ENCODE data around the gene OTOP2.

Gene OTOP2

DNA sequence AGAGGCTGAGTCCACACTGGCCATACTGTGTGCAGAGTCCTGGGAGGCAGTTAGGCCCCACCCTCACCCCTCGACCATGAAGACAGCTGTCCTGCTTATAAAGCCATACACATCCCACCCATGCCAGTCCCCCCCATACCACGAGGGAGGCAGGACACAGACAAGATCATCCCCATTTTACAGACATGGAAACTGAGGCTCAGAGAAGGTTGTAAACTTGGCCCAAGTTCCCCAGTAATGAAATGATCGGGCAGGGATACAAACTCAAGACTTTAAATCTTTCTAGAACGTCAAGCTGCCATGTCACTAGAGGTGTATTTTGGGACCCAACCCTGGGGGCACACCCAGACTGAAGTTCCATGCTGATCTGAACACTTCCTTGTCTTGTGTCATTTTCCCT is 32.0 kb downstream of the OTOP2 start:
- Histone ChIP-seq H3K79me2 (ENCODE audit: control insufficient read depth, low read length) (no peaks in the 10 kb centered on the region), H3K27ac (ENCODE audit: low read depth, low read length) (no peak overlapping the region), H3K36me3 (ENCODE audit: control insufficient read depth, low read length) (no peaks in the 10 kb centered on the region), H3F3A (ENCODE audit: control insufficient read depth, insufficient read depth) (no peaks in the 10 kb centered on the region), H3K4me1 (ENCODE audit: control insufficient read depth, low read length) (peaks cover 7% of the 10 kb centered on the region), H3K4me2 (ENCODE audit: low read length) (no peak overlapping the region), H3K27me3 (ENCODE audit: control insufficient read depth, low read length) (0 out of 2 replicates have a peak, but pooled peaks cover 2% of the 10 kb centered on the region), H3K9me3 (ENCODE audit: control insufficient read depth, insufficient read depth, low read length) (no peaks in the 10 kb centered on the region), H3K4me3 (ENCODE audit: low read length) (no peak overlapping the region), H3K9me2 (replicated peaks; ENCODE audit: control insufficient read depth, low read length) (no peaks in the 10 kb centered on the region), H4K20me1 (ENCODE audit: control insufficient read depth, insufficient read depth, low read depth, low read length) (no peaks in the 10 kb centered on the region)
- TF ChIP-seq EZH2phosphoT487 (IDR thresholded peaks at IDR 0.05; ENCODE audit: borderline replicate concordance, low read length) = no peak
- TF ChIP-seq, protein P1, sequence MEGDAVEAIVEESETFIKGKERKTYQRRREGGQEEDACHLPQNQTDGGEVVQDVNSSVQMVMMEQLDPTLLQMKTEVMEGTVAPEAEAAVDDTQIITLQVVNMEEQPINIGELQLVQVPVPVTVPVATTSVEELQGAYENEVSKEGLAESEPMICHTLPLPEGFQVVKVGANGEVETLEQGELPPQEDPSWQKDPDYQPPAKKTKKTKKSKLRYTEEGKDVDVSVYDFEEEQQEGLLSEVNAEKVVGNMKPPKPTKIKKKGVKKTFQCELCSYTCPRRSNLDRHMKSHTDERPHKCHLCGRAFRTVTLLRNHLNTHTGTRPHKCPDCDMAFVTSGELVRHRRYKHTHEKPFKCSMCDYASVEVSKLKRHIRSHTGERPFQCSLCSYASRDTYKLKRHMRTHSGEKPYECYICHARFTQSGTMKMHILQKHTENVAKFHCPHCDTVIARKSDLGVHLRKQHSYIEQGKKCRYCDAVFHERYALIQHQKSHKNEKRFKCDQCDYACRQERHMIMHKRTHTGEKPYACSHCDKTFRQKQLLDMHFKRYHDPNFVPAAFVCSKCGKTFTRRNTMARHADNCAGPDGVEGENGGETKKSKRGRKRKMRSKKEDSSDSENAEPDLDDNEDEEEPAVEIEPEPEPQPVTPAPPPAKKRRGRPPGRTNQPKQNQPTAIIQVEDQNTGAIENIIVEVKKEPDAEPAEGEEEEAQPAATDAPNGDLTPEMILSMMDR (IDR thresholded peaks at IDR 0.05; ENCODE audit: low read depth, low read length, poor library complexity, severe bottlenecking) = no peak

DNA sequence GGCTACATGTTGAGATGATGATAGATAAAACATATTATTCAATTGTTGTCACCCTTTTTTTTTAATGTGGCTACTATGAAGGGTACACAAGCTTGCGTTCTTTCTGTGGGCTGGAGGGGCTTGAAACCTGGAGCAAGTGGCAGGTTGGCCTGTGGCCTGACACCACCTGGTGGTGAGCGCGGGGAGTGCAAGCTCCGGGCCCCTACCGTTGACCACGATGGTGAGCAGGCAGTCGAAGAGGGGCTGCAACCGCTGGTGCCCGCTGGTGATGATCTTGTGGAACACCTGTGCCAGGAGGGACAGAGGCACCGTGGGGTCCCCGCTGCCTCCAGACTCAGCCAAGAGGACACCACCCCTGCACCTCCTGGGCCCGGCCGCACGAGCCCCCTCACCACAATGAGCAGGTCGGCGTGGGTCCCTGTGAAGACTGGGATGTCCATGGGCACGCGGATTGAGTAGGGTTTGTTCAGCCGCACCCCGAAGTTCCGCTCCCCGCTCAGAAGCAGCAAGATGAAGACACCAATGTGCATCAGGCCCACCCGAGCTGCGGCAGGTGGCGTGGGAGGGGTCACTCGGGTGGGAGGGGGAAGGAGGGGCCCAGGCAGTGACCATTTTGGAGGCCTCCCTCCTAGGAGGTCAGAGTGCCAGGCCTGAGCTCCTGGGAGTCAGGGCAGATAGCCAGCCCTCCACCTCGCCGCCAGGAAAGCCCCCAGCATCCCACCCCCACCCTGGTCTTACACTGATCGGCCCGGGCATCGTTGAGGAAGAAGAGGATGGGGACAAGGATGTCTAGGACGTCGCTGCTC is 34.1 kb downstream of the OTOP2 start:
- Histone ChIP-seq H3K4me3 (ENCODE audit: low read length) (no peak overlapping the region), H3K36me3 (ENCODE audit: control insufficient read depth, low read length) (no peaks in the 10 kb centered on the region), H3K9me2 (replicated peaks; ENCODE audit: control insufficient read depth, low read length) (no peaks in the 10 kb centered on the region), H3K9me3 (ENCODE audit: control insufficient read depth, insufficient read depth, low read length) (no peaks in the 10 kb centered on the region), H3K4me2 (ENCODE audit: low read length) (no peak overlapping the region), H3K27ac (ENCODE audit: low read depth, low read length) (no peak overlapping the region), H3K27me3 (ENCODE audit: control insufficient read depth, low read length) (0 out of 2 replicates have a peak, but pooled peaks cover 2% of the 10 kb centered on the region), H3K79me2 (ENCODE audit: control insufficient read depth, low read length) (no peaks in the 10 kb centered on the region), H3K4me1 (ENCODE audit: control insufficient read depth, low read length) (peaks cover 9% of the 10 kb centered on the region), H4K20me1 (ENCODE audit: control insufficient read depth, insufficient read depth, low read depth, low read length) (no peaks in the 10 kb centered on the region), H3F3A (ENCODE audit: control insufficient read depth, insufficient read depth) (no peaks in the 10 kb centered on the region)
- no peak for TF ChIP-seq EZH2phosphoT487 (IDR thresholded peaks at IDR 0.05; ENCODE audit: borderline replicate concordance, low read length)
- TF ChIP-seq, protein P1 (IDR thresholded peaks at IDR 0.05; ENCODE audit: low read depth, low read length, poor library complexity, severe bottlenecking) = peak; percentile 88

DNA sequence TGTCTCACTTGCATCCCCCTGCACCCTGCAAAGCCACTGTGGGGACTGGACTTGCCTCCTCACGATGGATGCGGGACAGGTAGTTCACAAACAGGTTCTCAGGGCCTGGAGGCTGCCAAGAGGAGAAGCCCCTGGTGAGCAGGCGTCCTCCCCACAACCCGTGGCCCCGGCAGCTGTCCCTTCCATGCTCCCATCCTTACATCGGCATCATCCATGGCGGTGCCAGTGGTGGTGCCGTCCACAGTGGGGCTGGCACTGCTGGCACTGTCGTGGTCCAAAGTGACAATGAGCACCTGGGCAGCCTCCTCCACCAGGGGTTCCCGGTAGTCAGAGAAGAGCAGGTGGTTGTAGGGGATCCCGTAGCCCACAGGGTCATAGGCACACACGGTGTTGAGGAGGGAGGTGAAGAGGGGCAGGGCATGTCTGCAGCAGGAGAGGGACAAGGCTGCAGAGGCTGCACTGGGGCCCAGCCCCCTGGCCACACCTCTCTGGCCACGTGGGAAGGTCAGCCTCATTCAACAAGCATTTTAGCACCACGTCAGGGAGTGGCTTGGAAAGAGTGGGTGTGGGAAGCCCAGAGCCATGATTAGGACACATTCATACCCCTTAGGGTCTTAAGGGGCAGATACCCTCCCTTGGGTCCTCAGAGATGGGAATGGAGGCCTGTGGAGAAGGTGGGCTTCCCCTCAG is 35.9 kb downstream of the OTOP2 start:
- no peaks in the 10 kb centered on the region for H3K9me3 ChIP-seq (ENCODE audit: control insufficient read depth, insufficient read depth, low read length)
- no peak overlapping the region for H3K27ac ChIP-seq (ENCODE audit: low read depth, low read length)
- no peak overlapping the region for H3K4me3 ChIP-seq (ENCODE audit: low read length)
- H3F3A ChIP-seq (ENCODE audit: control insufficient read depth, insufficient read depth) = no peaks in the 10 kb centered on the region
- H4K20me1 ChIP-seq (ENCODE audit: control insufficient read depth, insufficient read depth, low read depth, low read length) = no peaks in the 10 kb centered on the region
- H3K4me2 ChIP-seq (ENCODE audit: low read length) = no peak overlapping the region
- H3K79me2 ChIP-seq (ENCODE audit: control insufficient read depth, low read length) = no peaks in the 10 kb centered on the region
- H3K9me2 ChIP-seq (replicated peaks; ENCODE audit: control insufficient read depth, low read length) = no peaks in the 10 kb centered on the region
- H3K4me1 ChIP-seq (ENCODE audit: control insufficient read depth, low read length) = peaks cover 9% of the 10 kb centered on the region
- TF ChIP-seq, protein P1 (IDR thresholded peaks at IDR 0.05; ENCODE audit: low read depth, low read length, poor library complexity, severe bottlenecking) = no peak
- TF ChIP-seq EZH2phosphoT487 (IDR thresholded peaks at IDR 0.05; ENCODE audit: borderline replicate concordance, low read length) = no peak
- peaks cover 2% of the 10 kb centered on the region; the same call in 1 of the 2 replicates for H3K27me3 ChIP-seq (ENCODE audit: control insufficient read depth, low read length)
- no peaks in the 10 kb centered on the region for H3K36me3 ChIP-seq (ENCODE audit: control insufficient read depth, low read length)
